Nephron (organoid): ENCODE results near the gene TRIM15.
"Not testable (repeated sequence)": the region's sequence is repeated elsewhere in the genome, so short reads cannot be mapped to it uniquely, and the experiment has no call there.

Experiments used
- H3K27ac Mint-ChIP-seq, 3 experiments: 2 replicates each; pipeline ENCODE4 v1.8.0; 2020; ENCODE audit warnings: mixed read lengths in 3 of 3, mild to moderate bottlenecking in 2 of 3, moderate library complexity in 1 of 3
- H3K27me3 Mint-ChIP-seq: 2 replicates; pipeline ENCODE4 v1.8.0; 2021; ENCODE audit warnings: low read depth, mild to moderate bottlenecking, moderate library complexity, mixed read lengths
- H3K36me3 Mint-ChIP-seq: 2 replicates; pipeline ENCODE4 v1.8.0; 2020; ENCODE audit warnings: low read depth, mixed read lengths
- H3K4me1 Mint-ChIP-seq: 2 replicates; pipeline ENCODE4 v1.8.0; 2020; ENCODE audit warnings: mixed read lengths
- H3K4me3 Mint-ChIP-seq, 3 experiments: 2 replicates each; pipeline ENCODE4 v1.8.0; 2020; ENCODE audit warnings: mild to moderate bottlenecking in 3 of 3, mixed read lengths in 3 of 3, moderate library complexity in 2 of 3
- H3K9me3 Mint-ChIP-seq: 2 replicates; pipeline ENCODE4 v1.8.0; 2020; ENCODE audit warnings: mixed read lengths
- TF ChIP-seq, protein P1 (sequence below), 3 experiments: fragments of 200-600 bp; sonication (generic); IDR thresholded peaks; one replicate each; pipeline ENCODE4 v1.5.0; 2021; ENCODE audit warnings: antibody characterized with exemption in 3 of 3; ENCODE audit not compliant: unreplicated experiment in 3 of 3

The TRIM15 gene

GRCh38 chr6:30214657-30214982, 51.3 kb downstream of the TRIM15 start:
- H3K4me3 Mint-ChIP-seq, result peak overlapping the region; percentile 88 to 97 (median 95)
- TF ChIP-seq, protein P1, sequence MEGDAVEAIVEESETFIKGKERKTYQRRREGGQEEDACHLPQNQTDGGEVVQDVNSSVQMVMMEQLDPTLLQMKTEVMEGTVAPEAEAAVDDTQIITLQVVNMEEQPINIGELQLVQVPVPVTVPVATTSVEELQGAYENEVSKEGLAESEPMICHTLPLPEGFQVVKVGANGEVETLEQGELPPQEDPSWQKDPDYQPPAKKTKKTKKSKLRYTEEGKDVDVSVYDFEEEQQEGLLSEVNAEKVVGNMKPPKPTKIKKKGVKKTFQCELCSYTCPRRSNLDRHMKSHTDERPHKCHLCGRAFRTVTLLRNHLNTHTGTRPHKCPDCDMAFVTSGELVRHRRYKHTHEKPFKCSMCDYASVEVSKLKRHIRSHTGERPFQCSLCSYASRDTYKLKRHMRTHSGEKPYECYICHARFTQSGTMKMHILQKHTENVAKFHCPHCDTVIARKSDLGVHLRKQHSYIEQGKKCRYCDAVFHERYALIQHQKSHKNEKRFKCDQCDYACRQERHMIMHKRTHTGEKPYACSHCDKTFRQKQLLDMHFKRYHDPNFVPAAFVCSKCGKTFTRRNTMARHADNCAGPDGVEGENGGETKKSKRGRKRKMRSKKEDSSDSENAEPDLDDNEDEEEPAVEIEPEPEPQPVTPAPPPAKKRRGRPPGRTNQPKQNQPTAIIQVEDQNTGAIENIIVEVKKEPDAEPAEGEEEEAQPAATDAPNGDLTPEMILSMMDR (IDR thresholded peaks at IDR 0.05; ENCODE audit: unreplicated experiment in 3 of 3), result no peak
- H3K27ac Mint-ChIP-seq, result peak overlapping the region; percentile 89 to 95 (median 93)
- no peaks in the 10 kb centered on the region for H3K9me3 Mint-ChIP-seq
- H3K36me3 Mint-ChIP-seq, result no peaks in the 10 kb centered on the region
- H3K4me1 Mint-ChIP-seq, result peaks cover 31% of the 10 kb centered on the region
- H3K27me3 Mint-ChIP-seq, result peaks cover 4% of the 10 kb centered on the region

- Mint-ChIP-seq H3K9me3 (no peaks in the 10 kb centered on the region), H3K27me3 (peaks cover 4% of the 10 kb centered on the region), H3K4me1 (peaks cover 22% of the 10 kb centered on the region), H3K36me3 (no peaks in the 10 kb centered on the region), H3K4me3 (peak overlapping the region; percentile 70 to 80 (median 79)), H3K27ac (peak overlapping the region; percentile 26 to 66 (median 63))
- TF ChIP-seq, protein P1 (IDR thresholded peaks at IDR 0.05; ENCODE audit: unreplicated experiment in 3 of 3), result no peak
Measured at GRCh38 chr6:30216096-30216495, 52.8 kb downstream of the TRIM15 start.

DNA sequence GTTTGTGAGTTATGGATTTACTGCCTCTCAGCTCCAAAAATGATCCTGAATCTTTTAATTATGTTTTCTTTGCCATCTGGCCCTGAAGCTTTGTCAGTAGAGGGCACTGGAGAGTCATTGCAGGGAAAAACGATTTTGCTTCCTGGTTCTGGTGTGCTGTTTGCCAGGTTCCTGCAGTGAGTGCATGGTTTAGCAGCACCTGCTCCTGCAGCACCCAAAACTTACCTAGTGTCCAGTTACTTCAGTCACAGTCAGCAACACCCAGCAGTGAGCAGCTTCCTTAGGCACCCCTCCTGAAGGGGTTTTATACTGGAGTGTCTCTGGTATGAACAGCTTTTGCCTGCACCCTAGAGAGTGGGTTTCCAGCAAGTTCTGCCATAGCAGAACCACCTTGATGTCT, 55.9 kb downstream of the TRIM15 start:
- peak overlapping the region in 1 of 3 experiments; percentile 16 for H3K27ac Mint-ChIP-seq
- H3K9me3 Mint-ChIP-seq, result peaks cover 19% of the 10 kb centered on the region
- peaks cover 15% of the 10 kb centered on the region for H3K36me3 Mint-ChIP-seq
- peaks cover 4% of the 10 kb centered on the region for H3K27me3 Mint-ChIP-seq
- no peak overlapping the region for H3K4me3 Mint-ChIP-seq
- no peaks in the 10 kb centered on the region for H3K4me1 Mint-ChIP-seq
- TF ChIP-seq, protein P1 (IDR thresholded peaks at IDR 0.05; ENCODE audit: unreplicated experiment in 3 of 3), result peak; percentile 77 to 83 (median 81)

GRCh38 chr6:30221395-30221794, 58.0 kb downstream of the TRIM15 start:
- not testable (repeated sequence) for H3K27me3 Mint-ChIP-seq, H3K27ac Mint-ChIP-seq, H3K4me3 Mint-ChIP-seq, H3K4me1 Mint-ChIP-seq
- peaks cover 15% of the 10 kb centered on the region for H3K36me3 Mint-ChIP-seq
- H3K9me3 Mint-ChIP-seq, result peaks cover 21% of the 10 kb centered on the region

DNA sequence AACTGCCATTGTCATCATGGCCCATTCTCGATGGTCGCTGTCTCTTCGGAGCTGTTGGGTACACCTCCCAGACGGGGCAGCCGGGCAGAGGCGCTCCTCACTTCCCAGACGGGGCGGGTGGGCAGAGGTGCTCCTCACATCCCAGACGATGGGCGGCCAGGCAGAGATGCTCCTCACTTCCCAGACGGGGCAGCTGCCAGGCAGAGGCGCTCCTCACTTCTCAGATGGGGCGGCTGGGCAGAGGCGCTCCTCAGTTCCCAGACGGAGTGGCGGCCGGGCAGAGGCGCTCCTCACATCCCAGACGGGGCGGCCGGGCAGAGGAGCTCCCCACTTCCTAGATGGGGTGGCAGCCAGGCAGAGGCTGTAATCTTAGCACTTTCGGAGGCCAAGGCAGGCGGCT, 58.6 kb downstream of the TRIM15 start:
- H3K4me1 Mint-ChIP-seq, H3K27ac Mint-ChIP-seq, H3K4me3 Mint-ChIP-seq, H3K27me3 Mint-ChIP-seq: not testable (repeated sequence)
- Mint-ChIP-seq H3K9me3 (peaks cover 21% of the 10 kb centered on the region), H3K36me3 (peaks cover 15% of the 10 kb centered on the region)
